ACHN (cell line): ENCODE data around the gene SYNE1.
"Not testable (repeated sequence)": the region's sequence is repeated elsewhere in the genome, so short reads cannot be mapped to it uniquely, and the experiment has no call there.

ENCODE experiments used
- DNase-seq: peaks from one replicate; pipeline ENCODE4 v3.0.0-alpha.2; 2015
- in situ Hi-C: cut with HindIII; loops from 2 replicates; pipeline ENCODE4 v1.10.0; 2017; ENCODE audit warnings: low sequenced_read_pairs, low pct_ligation_motif_present, low pct_unique_long_range_greater_than_20kb

SYNE1 gene

GRCh38 chr6:152575161-152575560 lies 62.0 kb downstream of the SYNE1 start:
- in situ Hi-C loops = no loop called here
- DNase-seq = no peak

DNA sequence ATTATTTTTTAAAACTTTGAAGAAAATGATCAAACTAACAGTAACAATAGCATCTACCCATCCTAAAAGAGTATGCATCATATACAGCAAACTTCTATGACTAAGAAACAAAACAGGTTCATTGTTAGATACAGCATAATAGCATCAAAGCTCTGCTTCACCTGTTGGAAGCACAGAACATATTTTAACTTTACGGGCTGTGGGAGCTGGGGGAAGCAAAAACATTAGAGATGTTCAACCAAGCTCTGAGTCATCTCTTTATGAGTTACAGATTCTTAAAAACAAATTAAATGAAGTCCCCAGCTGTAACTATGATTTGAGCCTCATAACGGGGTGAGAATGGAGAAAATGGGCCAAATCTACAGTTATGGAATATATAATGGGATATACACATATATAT lies 63.4 kb downstream of the SYNE1 start:
- in situ Hi-C loops = no loop called here

GRCh38 chr6:152572338-152573088 lies 64.6 kb downstream of the SYNE1 start:
- no peak for DNase-seq
- in situ Hi-C loops = no loop called here

More for the DNA sequence above, 63.4 kb downstream of the SYNE1 start:
- DNase-seq = no peak

GRCh38 chr6:152571943-152572337 lies 65.2 kb downstream of the SYNE1 start:
- no peak for DNase-seq
- in situ Hi-C loops = no loop called here

GRCh38 chr6:152571089-152571488 lies 66.1 kb downstream of the SYNE1 start:
- in situ Hi-C loops = no loop called here
- no peak for DNase-seq

DNA sequence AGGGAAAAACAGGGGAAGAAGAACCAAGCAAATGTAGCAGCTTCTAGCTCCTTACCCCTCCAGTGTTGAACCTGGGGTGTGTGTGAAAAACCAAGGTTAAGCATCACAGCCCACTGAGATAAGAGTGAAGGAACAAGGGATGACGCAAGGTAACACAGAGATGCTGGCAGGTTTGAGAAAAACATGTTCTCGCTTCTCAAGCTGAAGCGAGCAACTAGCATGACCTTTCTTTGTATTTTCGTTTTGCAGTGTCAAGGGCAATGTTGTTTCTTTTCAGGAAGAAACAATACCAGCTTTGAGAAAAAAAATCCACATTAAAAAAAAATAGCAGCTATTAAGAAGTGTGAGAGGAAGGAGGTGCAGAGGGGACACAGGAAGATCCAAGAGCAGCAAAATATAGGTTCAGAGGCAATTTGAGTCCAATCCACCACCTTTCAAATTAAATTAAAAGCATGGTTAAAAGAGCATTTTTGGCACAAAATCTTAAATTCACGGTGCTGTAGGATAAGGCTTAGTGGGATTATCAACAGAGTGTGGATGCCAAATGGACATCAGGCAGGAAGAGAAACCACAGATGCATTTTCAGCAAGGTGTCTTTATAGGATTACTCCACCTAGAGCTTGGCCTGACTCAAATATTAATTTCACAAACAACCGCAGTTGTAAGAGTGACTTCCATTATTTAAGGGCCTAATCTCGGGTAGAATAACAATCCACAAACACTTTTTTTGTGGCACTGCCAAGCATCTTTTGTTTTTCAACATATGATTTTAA lies 70.9 kb downstream of the SYNE1 start:
- in situ Hi-C loops = no loop called here
- no peak for DNase-seq

- no peak for DNase-seq
- in situ Hi-C loops = no loop called here
Measured at GRCh38 chr6:152563177-152563576, 74.0 kb downstream of the SYNE1 start.

GRCh38 chr6:152558798-152559197 lies 78.4 kb downstream of the SYNE1 start:
- DNase-seq, in situ Hi-C loops: not testable (repeated sequence)

- in situ Hi-C loops = no loop called here
- no peak for DNase-seq
Measured at GRCh38 chr6:152557502-152557901, 79.7 kb downstream of the SYNE1 start.

GRCh38 chr6:152554851-152555250 lies 82.3 kb downstream of the SYNE1 start:
- DNase-seq = no peak
- in situ Hi-C loops = no loop called here

DNA sequence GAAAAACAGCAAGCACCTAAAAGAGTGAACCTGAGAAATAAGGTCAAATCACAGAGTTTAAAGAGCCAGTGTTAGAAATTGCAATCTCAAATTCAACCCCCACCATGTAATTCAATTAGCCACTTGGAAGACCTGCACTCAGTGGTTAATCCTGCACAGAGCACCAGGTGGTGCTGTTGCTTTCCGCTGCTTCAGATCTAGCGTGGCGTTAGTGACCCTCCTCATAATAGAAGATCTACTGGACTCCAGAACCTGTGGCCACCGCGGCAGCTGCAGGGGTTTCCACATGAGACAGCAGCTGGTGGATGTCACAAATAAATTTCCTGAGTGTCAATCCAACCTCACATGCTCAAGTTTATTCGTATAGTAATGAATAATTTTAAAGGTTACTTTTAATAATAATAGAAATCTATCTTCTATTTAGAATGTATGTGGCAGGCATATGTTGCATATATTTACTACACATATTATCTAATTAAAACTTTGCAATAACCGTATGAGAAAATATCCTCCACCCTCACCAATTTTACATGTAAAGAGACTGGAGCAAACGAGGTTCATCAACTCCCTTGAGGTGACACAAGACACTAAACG lies 84.4 kb downstream of the SYNE1 start:
- in situ Hi-C loops = no loop called here
- DNase-seq = peak; percentile 64

GRCh38 chr6:152543519-152543918 lies 93.6 kb downstream of the SYNE1 start:
- no peak for DNase-seq
- in situ Hi-C loops = no loop called here

DNA sequence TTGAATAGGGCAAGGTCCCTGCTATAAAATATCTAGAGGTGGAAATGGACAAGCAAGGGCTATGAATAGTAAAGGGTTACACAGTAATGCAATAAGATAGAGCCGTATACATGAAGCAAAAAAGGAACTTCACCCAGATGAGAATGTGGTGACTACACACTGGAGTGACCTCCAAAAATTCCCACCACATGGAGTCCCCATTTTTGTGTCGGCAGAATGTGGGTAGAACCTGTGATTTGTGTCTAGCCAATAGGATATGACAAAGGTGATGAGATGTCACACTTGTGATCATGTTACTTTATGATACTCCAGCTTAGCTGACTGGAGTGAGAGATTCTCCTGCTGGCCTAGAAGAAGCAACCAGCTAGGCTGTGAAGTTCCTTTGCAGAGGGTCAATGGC lies 96.8 kb downstream of the SYNE1 start:
- no peak for DNase-seq
- in situ Hi-C loops = no loop called here

DNA sequence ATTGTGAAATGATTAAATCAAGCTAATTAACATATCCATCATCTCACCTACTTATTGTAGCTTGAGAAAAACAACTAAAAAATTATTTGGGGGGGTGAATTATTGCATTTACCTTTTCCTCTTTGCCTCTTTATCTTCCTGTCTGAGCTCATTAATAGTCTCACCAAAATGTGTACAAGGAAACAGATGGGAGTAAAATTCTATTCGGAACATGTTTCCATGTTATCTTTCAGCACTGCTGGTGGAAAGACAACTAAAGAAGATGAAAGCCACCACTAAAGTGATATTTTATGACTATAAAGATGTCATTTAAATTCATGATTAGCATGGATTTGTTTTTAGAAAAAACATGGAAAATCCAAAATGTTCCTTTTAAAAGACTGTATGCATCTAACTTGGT lies 102.6 kb downstream of the SYNE1 start:
- in situ Hi-C loops = no loop called here
- no peak for DNase-seq

DNA sequence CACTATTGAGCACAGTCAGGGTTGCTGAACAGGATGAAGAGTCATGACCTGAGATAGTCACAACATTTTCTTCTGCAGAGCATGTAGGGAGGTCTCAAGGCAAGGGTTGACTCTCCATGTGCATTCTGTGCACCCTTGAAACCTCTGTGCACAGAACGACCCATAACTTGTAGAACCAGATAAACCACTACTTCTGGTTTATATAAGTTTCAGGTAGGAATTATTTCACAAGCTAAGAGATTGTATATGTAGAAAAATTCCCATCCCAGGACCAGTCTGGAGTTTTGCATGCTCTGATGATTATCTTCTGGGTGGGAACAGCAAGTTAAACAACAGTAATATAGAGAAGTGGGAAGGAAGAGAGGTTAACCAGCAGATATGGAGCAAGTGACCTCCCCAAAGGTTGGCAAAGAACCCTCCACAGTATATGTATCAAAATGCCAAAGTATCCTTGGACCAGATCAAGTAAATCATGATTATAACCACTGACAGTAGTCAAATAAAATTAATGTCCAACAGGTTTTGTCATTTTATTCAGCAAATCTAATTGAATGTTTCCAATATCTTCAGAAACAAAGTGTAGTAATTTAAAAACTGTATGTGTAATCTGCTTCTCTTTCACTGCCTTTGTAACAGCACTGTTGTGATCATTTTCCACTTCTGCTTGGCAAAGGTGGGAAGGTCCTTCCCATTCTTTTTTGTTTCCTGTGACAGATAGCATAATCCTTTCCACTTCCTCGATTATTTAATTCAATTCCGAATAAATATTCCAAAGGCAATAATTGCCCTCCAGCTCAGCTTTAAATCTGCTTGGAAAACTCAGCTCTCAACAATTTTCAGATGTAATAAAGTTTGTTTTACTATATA lies 104.4 kb downstream of the SYNE1 start:
- in situ Hi-C loops = no loop called here
- no peak for DNase-seq

- no peak for DNase-seq
- in situ Hi-C loops = no loop called here
Measured at GRCh38 chr6:152531659-152532058, 105.5 kb downstream of the SYNE1 start.

- no peak for DNase-seq
- in situ Hi-C loops = no loop called here
Measured at GRCh38 chr6:152529369-152529768, 107.8 kb downstream of the SYNE1 start.

DNA sequence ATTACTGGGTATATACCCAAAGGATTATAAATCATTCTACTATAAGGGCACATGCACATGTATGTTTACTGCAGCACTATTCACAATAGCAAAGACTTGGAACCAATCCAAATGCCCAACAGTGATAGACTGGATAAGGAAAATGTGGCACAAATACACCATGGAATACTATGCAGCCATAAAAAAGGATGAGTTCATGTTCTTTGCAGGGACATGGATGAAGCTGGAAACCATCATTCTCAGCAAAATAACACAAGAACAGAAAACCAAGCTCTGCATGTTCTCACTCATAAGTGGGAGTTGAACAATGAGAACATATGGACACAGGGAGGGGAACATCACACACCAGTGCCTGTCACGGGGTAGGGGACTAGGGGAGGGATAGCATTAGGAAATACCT lies 123.0 kb downstream of the SYNE1 start:
- in situ Hi-C loops, DNase-seq: not testable (repeated sequence)

DNA sequence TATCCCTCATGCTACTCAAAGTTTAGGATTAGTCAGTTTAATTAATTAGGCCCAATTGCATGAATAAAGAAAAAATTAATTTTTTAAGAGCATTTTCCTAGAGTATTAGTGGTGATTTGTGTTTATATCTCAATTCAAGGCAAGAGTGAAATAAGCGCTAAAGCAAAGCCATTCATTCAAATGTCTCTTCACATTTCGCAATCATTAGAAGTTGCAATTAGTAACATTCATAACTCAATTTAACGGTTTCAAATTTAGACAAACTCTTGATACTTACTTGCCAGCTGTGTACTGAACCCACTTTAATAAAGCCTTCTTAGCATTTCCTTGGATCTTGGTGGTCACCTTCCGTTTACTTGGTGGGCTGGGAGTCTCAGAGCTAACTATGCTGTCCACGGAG lies 127.2 kb downstream of the SYNE1 start:
- DNase-seq = no peak
- in situ Hi-C loops = no loop called here
